ENCODE data around the gene DISP3. TPM values are rescaled to one million over a fixed set of nuclear protein-coding genes. Genes with fewer than 3 reads are reported as not detected.

DISP3 gene
- total and polyA plus RNA-seq, 2 of the 13 experiments (the other 11 are each of a cell fraction or from before 2014, with no cell fraction given): 0.08 to 0.13 TPM

DNA sequence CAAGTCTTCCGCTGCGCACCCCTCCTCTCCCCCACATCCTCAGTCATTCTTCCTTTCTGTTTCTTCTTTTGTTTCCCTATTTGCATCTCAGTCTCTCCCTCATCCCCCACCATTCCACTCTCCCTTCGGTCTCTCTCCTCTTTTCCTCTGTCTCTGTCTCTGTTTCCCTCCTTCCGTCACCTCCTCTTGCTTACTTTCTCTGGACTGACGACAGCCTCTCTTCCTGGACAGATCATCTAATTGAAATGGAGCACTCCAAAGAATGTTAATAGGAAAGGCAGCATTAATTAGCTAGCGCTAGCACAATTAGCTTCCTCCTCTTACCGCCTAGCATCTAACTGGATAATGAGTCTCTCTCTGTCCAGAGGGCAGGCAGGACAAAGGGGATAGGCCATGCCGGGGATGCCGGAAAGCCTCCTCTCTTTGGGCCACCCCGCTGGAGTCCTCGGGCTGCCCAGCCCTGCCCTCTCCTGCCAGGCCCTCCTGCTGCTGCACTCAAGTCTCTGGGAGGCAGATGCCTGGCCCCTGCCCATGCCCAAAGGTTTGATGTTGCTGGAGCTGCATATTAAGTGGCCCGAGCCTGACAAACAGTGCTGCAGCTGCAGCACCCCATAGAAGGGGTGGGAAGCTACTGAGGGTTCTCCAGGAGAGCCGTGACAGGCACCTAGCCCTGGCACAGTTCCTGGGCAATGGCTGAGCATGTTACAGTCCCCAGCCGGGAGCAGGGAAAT, 20.8 kb downstream of the DISP3 start (continued):
- TF ChIP-seq, protein P1, sequence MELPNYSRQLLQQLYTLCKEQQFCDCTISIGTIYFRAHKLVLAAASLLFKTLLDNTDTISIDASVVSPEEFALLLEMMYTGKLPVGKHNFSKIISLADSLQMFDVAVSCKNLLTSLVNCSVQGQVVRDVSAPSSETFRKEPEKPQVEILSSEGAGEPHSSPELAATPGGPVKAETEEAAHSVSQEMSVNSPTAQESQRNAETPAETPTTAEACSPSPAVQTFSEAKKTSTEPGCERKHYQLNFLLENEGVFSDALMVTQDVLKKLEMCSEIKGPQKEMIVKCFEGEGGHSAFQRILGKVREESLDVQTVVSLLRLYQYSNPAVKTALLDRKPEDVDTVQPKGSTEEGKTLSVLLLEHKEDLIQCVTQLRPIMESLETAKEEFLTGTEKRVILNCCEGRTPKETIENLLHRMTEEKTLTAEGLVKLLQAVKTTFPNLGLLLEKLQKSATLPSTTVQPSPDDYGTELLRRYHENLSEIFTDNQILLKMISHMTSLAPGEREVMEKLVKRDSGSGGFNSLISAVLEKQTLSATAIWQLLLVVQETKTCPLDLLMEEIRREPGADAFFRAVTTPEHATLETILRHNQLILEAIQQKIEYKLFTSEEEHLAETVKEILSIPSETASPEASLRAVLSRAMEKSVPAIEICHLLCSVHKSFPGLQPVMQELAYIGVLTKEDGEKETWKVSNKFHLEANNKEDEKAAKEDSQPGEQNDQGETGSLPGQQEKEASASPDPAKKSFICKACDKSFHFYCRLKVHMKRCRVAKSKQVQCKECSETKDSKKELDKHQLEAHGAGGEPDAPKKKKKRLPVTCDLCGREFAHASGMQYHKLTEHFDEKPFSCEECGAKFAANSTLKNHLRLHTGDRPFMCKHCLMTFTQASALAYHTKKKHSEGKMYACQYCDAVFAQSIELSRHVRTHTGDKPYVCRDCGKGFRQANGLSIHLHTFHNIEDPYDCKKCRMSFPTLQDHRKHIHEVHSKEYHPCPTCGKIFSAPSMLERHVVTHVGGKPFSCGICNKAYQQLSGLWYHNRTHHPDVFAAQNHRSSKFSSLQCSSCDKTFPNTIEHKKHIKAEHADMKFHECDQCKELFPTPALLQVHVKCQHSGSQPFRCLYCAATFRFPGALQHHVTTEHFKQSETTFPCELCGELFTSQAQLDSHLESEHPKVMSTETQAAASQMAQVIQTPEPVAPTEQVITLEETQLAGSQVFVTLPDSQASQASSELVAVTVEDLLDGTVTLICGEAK (IDR thresholded peaks at IDR 0.05): no peak
- TF ChIP-seq, protein P1 (CRISPR knock-in tag; IDR thresholded peaks at IDR 0.05): no peak

DNA sequence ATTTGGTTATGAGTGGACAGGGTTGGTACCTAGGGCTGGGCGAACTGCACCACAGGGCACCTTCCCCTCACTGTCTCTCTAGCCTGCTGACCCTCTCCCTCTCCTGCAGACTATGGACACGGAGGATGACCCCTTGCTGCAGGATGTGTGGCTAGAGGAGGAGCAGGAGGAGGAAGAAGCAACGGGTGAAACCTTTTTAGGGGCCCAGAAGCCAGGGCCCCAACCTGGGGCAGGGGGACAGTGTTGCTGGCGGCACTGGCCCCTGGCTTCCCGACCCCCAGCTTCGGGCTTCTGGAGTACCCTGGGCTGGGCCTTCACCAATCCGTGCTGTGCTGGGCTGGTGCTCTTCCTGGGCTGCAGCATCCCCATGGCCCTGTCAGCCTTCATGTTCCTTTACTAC, 21.9 kb downstream of the DISP3 start:
- in situ Hi-C loops (cut with HindIII; ENCODE audit: extremely low pct_ligation_motif_present, low pct_unique_long_range_greater_than_20kb): no loop called here
- DNase-seq (ENCODE audit: low spot score): no peak
- TF ChIP-seq ADNP (CRISPR knock-in tag; IDR thresholded peaks at IDR 0.05) (no peak), NRL (CRISPR knock-in tag; IDR thresholded peaks at IDR 0.05; ENCODE audit: borderline replicate concordance) (no peak), ZNF451 (CRISPR knock-in tag; IDR thresholded peaks at IDR 0.05) (no peak), POLR2A (IDR thresholded peaks at IDR 0.05; ENCODE audit: insufficient read depth in 1 of 2, low read depth in 2 of 2, low read length in 2 of 2) (no peak), CREB1 (IDR thresholded peaks at IDR 0.05) (no peak), CREB1 (CRISPR knock-in tag; IDR thresholded peaks at IDR 0.05) (no peak), NFKBIZ (CRISPR knock-in tag; IDR thresholded peaks at IDR 0.05) (no peak), PHB2 (IDR thresholded peaks at IDR 0.05; ENCODE audit: partially characterized antibody) (no peak), KDM5A (IDR thresholded peaks at IDR 0.05; ENCODE audit: borderline replicate concordance, low read length) (no peak), ZNF713 (CRISPR knock-in tag; IDR thresholded peaks at IDR 0.05) (no peak)
- TF ChIP-seq, protein P2, sequence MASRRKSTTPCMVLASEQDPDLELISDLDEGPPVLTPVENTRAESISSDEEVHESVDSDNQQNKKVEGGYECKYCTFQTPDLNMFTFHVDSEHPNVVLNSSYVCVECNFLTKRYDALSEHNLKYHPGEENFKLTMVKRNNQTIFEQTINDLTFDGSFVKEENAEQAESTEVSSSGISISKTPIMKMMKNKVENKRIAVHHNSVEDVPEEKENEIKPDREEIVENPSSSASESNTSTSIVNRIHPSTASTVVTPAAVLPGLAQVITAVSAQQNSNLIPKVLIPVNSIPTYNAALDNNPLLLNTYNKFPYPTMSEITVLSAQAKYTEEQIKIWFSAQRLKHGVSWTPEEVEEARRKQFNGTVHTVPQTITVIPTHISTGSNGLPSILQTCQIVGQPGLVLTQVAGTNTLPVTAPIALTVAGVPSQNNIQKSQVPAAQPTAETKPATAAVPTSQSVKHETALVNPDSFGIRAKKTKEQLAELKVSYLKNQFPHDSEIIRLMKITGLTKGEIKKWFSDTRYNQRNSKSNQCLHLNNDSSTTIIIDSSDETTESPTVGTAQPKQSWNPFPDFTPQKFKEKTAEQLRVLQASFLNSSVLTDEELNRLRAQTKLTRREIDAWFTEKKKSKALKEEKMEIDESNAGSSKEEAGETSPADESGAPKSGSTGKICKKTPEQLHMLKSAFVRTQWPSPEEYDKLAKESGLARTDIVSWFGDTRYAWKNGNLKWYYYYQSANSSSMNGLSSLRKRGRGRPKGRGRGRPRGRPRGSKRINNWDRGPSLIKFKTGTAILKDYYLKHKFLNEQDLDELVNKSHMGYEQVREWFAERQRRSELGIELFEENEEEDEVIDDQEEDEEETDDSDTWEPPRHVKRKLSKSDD (CRISPR knock-in tag; IDR thresholded peaks at IDR 0.05; ENCODE audit: low read depth): no peak

More for the DNA sequence above, 21.9 kb downstream of the DISP3 start:
- Histone ChIP-seq H3K36me3 (replicated peaks in 1 of 2; ENCODE audit: control insufficient read depth in 1 of 2, insufficient read depth in 2 of 2, low read length in 2 of 2) (no peaks in the 10 kb centered on the region), H2AFZ (ENCODE audit: low read length) (no peak overlapping the region), H3K9me3 (ENCODE audit: low read length) (peaks cover 19% of the 10 kb centered on the region), H3K79me2 (ENCODE audit: insufficient read depth, low read length) (no peaks in the 10 kb centered on the region), H4K20me1 (ENCODE audit: insufficient read depth, low read length) (no peaks in the 10 kb centered on the region), H3K4me3 (replicated peaks in 1 of 3; ENCODE audit: insufficient read depth in 1 of 3, low read depth in 2 of 3, low read length in 3 of 3) (no peak overlapping the region), H3K4me2 (ENCODE audit: low read depth, low read length) (no peak overlapping the region), H3K4me1 (ENCODE audit: insufficient read depth, low read length) (no peaks in the 10 kb centered on the region), H3K27ac (ENCODE audit: extremely low read length, insufficient read depth, low read length) (no peak overlapping the region), H3K27me3 (ENCODE audit: control insufficient read depth in 1 of 2, insufficient read depth in 2 of 2, low read length in 2 of 2) (peaks cover 6 to 38% of the 10 kb centered on the region in 2 experiments; a peak in 4 of 5 replicates), H3K9ac (ENCODE audit: insufficient read depth, low read depth, low read length) (no peak overlapping the region)
- BruUV-seq (replicated peaks): no TSS peak
- no peak for FAIRE-seq
- ATAC-seq: no peak
- 21% methylated on average over 2 of the region's 7 CpGs for WGBS (ENCODE audit: low lambda C conversion rate)
- intact Hi-C loops (cut with micrococcal nuclease; ENCODE audit: unreplicated experiment): no loop called here
- ChIA-PET CTCF (ENCODE audit: low intra/inter-chr PET ratio, low total read pairs) (no interaction called here), POLR2A (no interaction called here)

Data from HepG2 (cell line).